Transverse colon (tissue), 4 donors: ENCODE data around the gene SLC5A5. TPM values are rescaled to one million over a fixed set of nuclear protein-coding genes. Genes with fewer than 3 reads are reported as not detected.

Source experiments
- DNase-seq: peaks from one replicate; pipeline ENCODE4 v3.0.0-alpha.2; 2019
- H3K27ac ChIP-seq, 4 donors: fragments of 200-600 bp; sonication (generic); 2 replicates each; pipeline ENCODE4 v1.5.1; 2016 to 2018; ENCODE audit warnings: inconsistent platforms in 4 of 4
- H3K27me3 ChIP-seq: fragments of 200-600 bp; sonication (generic); 2 replicates; pipeline ENCODE4 v1.5.1; 2017; ENCODE audit warnings: inconsistent platforms
- H3K36me3 ChIP-seq, 4 donors: fragments of 200-600 bp; sonication (generic); 2 replicates each; pipeline ENCODE4 v1.5.1; 2017 to 2019; ENCODE audit warnings: inconsistent platforms in 4 of 4
- H3K4me1 ChIP-seq, 4 donors: fragments of 200-600 bp; sonication (generic); 2 replicates each; pipeline ENCODE4 v1.5.1; 2017 to 2020; ENCODE audit warnings: inconsistent platforms in 4 of 4
- H3K4me3 ChIP-seq, 4 donors: fragments of 200-600 bp; sonication (generic); 1 replicate in 1 of 4; 2 replicates in 3 of 4; pipeline versions ENCODE4 v1.5.1 to v1.6.1; 2017 to 2019; ENCODE audit warnings: inconsistent platforms in 4 of 4
- H3K9me3 ChIP-seq, 2 donors: fragments of 200-600 bp; sonication (generic); 2 replicates each; pipeline ENCODE4 v1.5.1; 2017 to 2019; ENCODE audit warnings: inconsistent platforms in 2 of 2
- EP300 ChIP-seq: sonication (generic); formaldehyde crosslinking; IDR thresholded peaks from one replicate; pipeline ENCODE4 v1.6.1; 2017; ENCODE audit warnings: antibody characterized with exemption, low read depth
- POLR2A ChIP-seq: fragments of 450-650 bp; IDR thresholded peaks from one replicate; pipeline ENCODE4 v1.6.1; 2016; ENCODE audit warnings: antibody characterized with exemption, mild to moderate bottlenecking, moderate library complexity
- POLR2AphosphoS5 ChIP-seq, 3 donors: sonication (generic); formaldehyde crosslinking; IDR thresholded peaks; one replicate each; pipeline ENCODE4 v1.6.1; 2016; ENCODE audit warnings: antibody characterized with exemption in 3 of 3
- WGBS, 2 donors: methylation state at CpG; one replicate each; pipeline ENCODE4 v1.1.5; 2018; ENCODE audit warnings: low coverage in 1 of 2; 5-methylcytosine and 5-hydroxymethylcytosine counted together
- in situ Hi-C, 4 donors: fragments of 200-750 bp; cut with MboI; loops; one replicate each; pipeline versions ENCODE4 v1.15.0 to v1.15.1; 2017; ENCODE audit warnings: low sequenced_read_pairs in 3 of 4, low pct_ligation_motif_present in 1 of 4, low pct_unique_long_range_greater_than_20kb in 1 of 4
- intact Hi-C: fragments of 100-400 bp; cut with DNase I; formaldehyde crosslinking; loops from one replicate; pipeline ENCODE4 v1.15.1; 2023; ENCODE audit warnings: low total_unique reads
- total RNA-seq, 4 donors: library from RNA; depleted of rRNA; stranded (reverse); fragments of >200 nt; gene quantifications; one replicate each; pipeline ENCODE4 v1.1.0, GENCODE V29; 2016
- TF ChIP-seq, protein P1 (sequence below), 5 experiments: fragments of 200-600 bp in 3 of 5; fragments of 450-650 bp in 2 of 5; sonication (generic) in 3 of 5; IDR thresholded peaks; 1 replicate in 2 of 5; 2 replicates in 3 of 5; pipeline ENCODE4 v1.5.1; 2016 to 2017; ENCODE audit warnings: antibody characterized with exemption in 5 of 5, inconsistent platforms in 3 of 5, mild to moderate bottlenecking in 2 of 5, moderate library complexity in 1 of 5

Gene SLC5A5
- total RNA-seq: not detected

DNA sequence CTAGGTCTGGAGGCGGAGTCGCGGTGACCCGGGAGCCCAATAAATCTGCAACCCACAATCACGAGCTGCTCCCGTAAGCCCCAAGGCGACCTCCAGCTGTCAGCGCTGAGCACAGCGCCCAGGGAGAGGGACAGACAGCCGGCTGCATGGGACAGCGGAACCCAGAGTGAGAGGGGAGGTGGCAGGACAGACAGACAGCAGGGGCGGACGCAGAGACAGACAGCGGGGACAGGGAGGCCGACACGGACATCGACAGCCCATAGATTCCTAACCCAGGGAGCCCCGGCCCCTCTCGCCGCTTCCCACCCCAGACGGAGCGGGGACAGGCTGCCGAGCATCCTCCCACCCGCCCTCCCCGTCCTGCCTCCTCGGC, at the start of gene SLC5A5:
TSS of gene SLC5A5 (plus strand) at position 68 of the 373 bp plus-strand sequence. CDS start 375 bp downstream, outside the sequence.
- H3K4me1 ChIP-seq: peaks cover 6 to 22% (median 15%) of the 10 kb centered on the region in 4 donors
- WGBS, 2 donors: 3% methylated on average over 6 of the region's 26 CpGs; no CpG with 5 or more reads in 1 of the 2 donors
- intact Hi-C loops: no loop called here
- no peak for TF ChIP-seq EP300
- TF ChIP-seq POLR2AphosphoS5 (IDR thresholded peaks at IDR 0.05): no peak
- no peak for TF ChIP-seq POLR2A
- TF ChIP-seq, protein P1, sequence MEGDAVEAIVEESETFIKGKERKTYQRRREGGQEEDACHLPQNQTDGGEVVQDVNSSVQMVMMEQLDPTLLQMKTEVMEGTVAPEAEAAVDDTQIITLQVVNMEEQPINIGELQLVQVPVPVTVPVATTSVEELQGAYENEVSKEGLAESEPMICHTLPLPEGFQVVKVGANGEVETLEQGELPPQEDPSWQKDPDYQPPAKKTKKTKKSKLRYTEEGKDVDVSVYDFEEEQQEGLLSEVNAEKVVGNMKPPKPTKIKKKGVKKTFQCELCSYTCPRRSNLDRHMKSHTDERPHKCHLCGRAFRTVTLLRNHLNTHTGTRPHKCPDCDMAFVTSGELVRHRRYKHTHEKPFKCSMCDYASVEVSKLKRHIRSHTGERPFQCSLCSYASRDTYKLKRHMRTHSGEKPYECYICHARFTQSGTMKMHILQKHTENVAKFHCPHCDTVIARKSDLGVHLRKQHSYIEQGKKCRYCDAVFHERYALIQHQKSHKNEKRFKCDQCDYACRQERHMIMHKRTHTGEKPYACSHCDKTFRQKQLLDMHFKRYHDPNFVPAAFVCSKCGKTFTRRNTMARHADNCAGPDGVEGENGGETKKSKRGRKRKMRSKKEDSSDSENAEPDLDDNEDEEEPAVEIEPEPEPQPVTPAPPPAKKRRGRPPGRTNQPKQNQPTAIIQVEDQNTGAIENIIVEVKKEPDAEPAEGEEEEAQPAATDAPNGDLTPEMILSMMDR (IDR thresholded peaks at IDR 0.05): no peak
- no peaks in the 10 kb centered on the region for H3K36me3 ChIP-seq
- in situ Hi-C loops: loop anchor here in 2 of 4 donors (10.0 to 25.0 kb wide), 3 partner anchors 53 to 160 kb away; partner anchors contain the start of gene MAP1S (in 1 of the 2)
- no peak within 1 kb of the TSS for H3K27ac ChIP-seq
- peaks cover 69% of the 10 kb centered on the region for H3K27me3 ChIP-seq
- peak within 1 kb of the TSS in 2 of 4 donors; percentile 4 to 22 for H3K4me3 ChIP-seq
- no peaks in the 10 kb centered on the region for H3K9me3 ChIP-seq
- DNase-seq: no peak

DNA sequence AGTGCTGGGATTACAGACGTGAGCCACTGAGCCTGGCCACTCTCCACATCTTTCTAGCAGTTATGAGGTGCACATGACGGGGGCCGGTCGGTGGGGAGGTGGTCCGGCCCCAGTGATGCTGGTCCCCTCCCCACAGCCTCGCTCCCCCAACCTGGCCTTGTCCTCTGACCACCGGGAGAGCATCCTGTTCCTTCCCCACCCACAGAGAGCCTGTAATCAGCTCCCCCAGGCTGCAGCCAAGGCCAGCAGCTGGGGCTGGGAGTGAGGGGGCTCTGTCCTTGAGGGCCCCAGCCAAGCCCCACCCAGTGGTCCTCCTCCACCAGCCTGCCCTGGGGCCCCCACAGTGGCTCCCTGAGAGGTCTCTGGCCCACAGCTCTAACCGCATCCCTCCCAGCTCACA, 47.4 kb upstream of the SLC5A5 start:
- no peaks in the 10 kb centered on the region for H3K27me3 ChIP-seq
- in situ Hi-C loops: no loop called here
- H3K9me3 ChIP-seq: no peaks in the 10 kb centered on the region
- DNase-seq: no peak
- intact Hi-C loops: no loop called here
- no peaks in the 10 kb centered on the region for H3K36me3 ChIP-seq
- no peaks in the 10 kb centered on the region for H3K4me1 ChIP-seq
- WGBS, 2 donors: 33 to 75% methylated on average over 1 to 7 of the region's 8 CpGs
- H3K27ac ChIP-seq: no peak overlapping the region
- TF ChIP-seq POLR2A (no peak), POLR2AphosphoS5 (IDR thresholded peaks at IDR 0.05) (no peak), EP300 (no peak)
- TF ChIP-seq, protein P1 (IDR thresholded peaks at IDR 0.05): no peak
- no peak overlapping the region for H3K4me3 ChIP-seq

DNA sequence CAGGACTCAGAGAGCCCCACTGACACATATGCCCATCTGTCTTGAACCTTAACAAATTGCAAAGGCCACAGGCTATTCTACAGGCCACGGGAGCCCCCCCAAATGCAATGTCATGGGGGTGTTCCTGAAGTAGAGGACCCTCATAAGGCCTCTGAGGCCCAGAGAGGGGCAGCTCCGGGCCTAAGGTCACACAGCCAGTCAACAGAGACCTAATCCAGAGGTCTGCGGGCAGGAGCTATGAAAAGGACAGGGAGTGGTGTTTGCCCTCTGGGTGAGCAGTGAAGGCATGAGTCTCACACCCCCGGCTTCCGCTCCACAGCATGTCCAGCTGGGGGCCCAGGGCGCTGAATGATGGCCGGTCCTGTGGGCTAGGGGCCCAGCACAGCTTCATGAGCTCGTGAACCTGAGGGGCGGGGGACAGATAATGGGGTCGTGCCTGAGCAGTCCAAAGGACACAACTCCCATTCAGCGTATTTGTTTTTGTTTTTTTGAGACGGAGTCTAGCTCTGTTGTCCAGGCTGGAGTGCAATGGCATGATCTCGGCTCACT, 45.2 kb upstream of the SLC5A5 start:
- TF ChIP-seq POLR2AphosphoS5 (IDR thresholded peaks at IDR 0.05) (no peak), EP300 (no peak), POLR2A (no peak)
- TF ChIP-seq, protein P1 (IDR thresholded peaks at IDR 0.05): no peak
- no peak for DNase-seq
- Histone ChIP-seq H3K4me3 (no peak overlapping the region), H3K27me3 (peaks cover 15% of the 10 kb centered on the region), H3K36me3 (no peaks in the 10 kb centered on the region), H3K9me3 (no peaks in the 10 kb centered on the region), H3K27ac (no peak overlapping the region), H3K4me1 (peaks cover 0 to 16% (median 5%) of the 10 kb centered on the region in 4 donors)
- WGBS, 2 donors: 88 to 100% methylated on average over 1 to 13 of the region's 13 CpGs
- in situ Hi-C loops (no loop called here), intact Hi-C loops (no loop called here)

DNA sequence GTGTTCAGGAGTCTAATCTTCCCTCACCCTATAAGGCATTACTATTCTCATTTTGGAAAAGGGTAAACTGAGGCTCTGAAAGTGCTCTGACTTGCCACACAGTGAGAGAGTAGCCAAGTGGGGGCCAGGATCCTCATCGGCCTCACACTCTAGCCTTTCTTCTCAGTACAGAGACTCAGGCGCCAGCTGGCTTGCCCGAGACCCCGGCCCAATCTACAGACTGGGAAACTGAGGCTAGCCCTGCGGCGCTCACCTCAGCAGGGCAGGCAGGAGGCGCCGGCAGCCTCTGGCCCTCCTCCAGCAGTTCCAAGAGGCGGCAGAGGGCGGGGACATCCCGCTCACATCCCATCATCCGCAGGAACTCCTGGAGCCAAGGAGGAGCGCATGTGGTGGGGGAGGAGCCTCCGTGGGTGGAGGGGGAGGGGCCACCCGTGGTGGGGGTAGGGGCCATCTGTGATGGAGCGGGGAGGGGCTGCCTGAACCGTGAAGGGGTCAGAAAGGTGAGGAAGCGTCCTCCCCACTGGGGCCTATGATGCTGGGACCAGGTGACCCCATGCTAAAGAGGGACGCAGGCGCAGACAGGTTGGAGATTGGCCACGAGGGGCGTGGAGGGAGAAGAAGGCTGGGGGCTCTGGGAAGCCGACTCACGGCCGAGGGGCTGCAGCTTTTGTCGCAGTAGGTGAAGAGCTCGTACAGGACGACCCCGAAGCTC, 41.7 kb upstream of the SLC5A5 start:
- H3K27ac ChIP-seq: peak overlapping the region in 1 of 4 donors; percentile 21
- peaks cover 28% of the 10 kb centered on the region for H3K27me3 ChIP-seq
- peak overlapping the region in 1 of 4 donors; percentile 17 for H3K4me3 ChIP-seq
- no peaks in the 10 kb centered on the region for H3K36me3 ChIP-seq
- 34% methylated on average over 29 of the region's 29 CpGs; no CpG with 5 or more reads in 1 of the 2 donors for WGBS, 2 donors
- peak; percentile 33 for DNase-seq
- TF ChIP-seq POLR2AphosphoS5 (IDR thresholded peaks at IDR 0.05) (no peak), EP300 (no peak), POLR2A (no peak)
- TF ChIP-seq, protein P1 (IDR thresholded peaks at IDR 0.05): no peak
- intact Hi-C loops: no loop called here
- no peaks in the 10 kb centered on the region for H3K9me3 ChIP-seq
- H3K4me1 ChIP-seq: peaks cover 0 to 16% (median 5%) of the 10 kb centered on the region in 4 donors
- in situ Hi-C loops: no loop called here
